OCI-LY1 (cell line): ENCODE measurements around the gene LTBP1.

Experiments
- CTCF ChIP-seq: fragments of 200-600 bp; sonication (generic), shearing (Covaris generic); IDR thresholded peaks from 2 replicates; pipeline ENCODE4 v1.5.1; 2017; ENCODE audit warnings: mild to moderate bottlenecking, antibody characterized with exemption, low read length, moderate library complexity, mixed read lengths
- EZH2 ChIP-seq: fragments of 200-600 bp; sonication (generic), shearing (Covaris generic); IDR thresholded peaks from 2 replicates; pipeline ENCODE4 v1.8.0; 2017; ENCODE audit warnings: borderline replicate concordance, mixed run types, mild to moderate bottlenecking, antibody characterized with exemption, low read length, moderate library complexity, mixed read lengths

GRCh38 chr2:32958821-32959220, 12.1 kb downstream of the LTBP1 start:
- TF ChIP-seq CTCF (no peak), EZH2 (no peak)
